ENCODE data around the gene MYCL.

Gene MYCL

DNA sequence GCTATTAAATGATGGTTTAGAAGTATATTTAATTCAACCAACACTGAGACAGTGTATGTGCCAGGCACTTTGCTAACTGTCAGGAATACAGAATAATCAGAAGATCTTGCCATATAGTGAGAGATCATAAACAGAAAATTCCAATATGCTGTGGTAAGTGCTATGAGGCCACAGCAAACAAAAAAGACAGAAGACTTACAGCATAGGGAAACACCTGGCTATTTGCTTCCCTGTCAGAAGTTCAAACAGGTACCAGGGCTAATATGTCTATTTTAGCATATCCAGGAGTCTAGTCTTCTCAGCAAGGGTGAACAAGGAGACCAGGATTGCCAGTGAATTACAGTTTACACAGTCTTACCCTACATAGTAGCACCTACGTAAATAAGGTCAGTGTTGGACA lies 48.8 kb downstream of the MYCL start:
- DNase-seq (ENCODE audit: low read depth): no peak

DNA sequence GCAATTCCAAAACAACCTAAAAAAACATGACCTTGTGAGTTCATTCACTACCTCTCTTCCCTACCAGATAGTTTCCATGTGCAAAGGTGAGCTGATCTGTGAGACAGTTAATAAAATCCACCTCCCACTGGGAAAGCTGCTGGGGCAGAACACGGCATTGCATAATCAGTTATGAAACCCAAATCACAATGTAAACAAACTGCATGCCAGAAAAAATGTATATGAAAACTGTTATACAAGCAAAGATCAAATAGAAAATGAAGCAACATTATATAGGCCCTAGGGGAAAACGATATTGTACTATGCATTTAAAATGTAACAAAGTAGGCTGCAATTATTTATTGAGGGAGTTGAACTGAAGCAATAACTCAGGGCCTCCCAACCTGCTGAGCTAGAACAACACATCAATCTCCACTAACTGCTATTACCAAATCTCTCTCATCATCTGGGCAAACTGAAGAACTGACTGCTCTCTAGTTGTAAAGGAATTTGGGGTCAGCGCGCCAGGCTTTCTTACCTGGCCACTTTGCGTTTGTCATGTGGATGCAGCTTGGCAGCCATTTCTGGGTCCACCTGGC lies 49.4 kb downstream of the MYCL start:
- DNase-seq (ENCODE audit: low read depth): no peak

GRCh38 chr1:39850606-39851216 lies 51.0 kb downstream of the MYCL start:
- DNase-seq (ENCODE audit: low read depth): no peak

DNA sequence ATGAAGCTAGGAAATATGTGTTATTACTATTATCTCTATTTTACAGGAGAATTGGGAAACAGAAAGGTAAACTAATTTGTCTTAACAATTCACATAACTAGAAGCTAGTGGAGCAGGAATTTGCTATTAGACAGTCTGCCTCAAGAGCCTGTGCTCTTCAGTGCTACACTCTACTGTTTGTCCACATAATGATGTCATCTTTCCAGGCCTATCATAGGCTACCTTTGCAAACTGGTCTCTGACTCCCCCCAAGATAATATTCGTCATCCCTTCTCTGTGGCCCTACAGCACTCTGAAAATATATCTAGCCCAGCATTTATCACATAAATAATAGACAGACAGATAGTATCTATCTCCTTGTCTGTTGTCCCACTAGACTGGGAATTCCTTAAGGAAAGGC lies 52.5 kb downstream of the MYCL start:
- DNase-seq (ENCODE audit: low read depth): no peak

DNA sequence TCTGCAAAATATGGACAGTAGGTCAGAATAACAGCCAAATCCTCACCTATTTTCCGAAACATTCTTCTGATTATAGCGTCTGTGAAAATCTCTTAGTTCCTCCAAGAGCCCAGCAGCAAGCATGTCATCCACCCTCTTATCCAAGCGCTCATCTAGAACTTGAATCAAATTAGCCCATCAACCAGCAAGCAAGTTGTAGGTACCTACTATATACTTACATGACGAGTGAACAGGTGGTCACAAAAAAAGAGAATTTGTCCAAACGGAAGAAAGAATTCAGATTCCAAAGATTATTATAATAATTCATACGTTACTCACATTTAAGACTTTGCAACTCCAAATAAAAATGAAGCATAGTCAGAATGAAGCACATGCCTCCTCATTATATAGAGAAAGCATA lies 53.8 kb downstream of the MYCL start:
- no peak for DNase-seq (ENCODE audit: low read depth)

DNA sequence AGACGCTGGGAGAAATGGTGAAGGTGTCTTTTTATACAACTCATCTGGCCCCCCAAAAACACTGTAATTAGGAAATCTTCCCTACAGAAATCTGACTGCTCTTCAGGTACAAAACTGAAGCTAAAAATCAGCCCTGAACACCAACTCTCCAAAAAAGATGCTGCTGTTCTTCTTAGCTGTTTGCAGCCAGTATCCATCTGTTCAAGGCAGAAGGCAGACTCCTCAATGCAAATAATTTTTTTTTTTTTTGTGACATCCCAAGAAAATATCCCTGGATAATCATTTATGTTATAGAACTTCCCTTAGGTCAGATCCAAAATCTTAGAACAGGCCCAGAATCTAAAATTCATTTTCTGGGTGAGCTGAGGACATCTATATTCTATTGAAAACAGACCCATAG lies 54.9 kb downstream of the MYCL start:
- DNase-seq (ENCODE audit: low read depth): no peak

DNA sequence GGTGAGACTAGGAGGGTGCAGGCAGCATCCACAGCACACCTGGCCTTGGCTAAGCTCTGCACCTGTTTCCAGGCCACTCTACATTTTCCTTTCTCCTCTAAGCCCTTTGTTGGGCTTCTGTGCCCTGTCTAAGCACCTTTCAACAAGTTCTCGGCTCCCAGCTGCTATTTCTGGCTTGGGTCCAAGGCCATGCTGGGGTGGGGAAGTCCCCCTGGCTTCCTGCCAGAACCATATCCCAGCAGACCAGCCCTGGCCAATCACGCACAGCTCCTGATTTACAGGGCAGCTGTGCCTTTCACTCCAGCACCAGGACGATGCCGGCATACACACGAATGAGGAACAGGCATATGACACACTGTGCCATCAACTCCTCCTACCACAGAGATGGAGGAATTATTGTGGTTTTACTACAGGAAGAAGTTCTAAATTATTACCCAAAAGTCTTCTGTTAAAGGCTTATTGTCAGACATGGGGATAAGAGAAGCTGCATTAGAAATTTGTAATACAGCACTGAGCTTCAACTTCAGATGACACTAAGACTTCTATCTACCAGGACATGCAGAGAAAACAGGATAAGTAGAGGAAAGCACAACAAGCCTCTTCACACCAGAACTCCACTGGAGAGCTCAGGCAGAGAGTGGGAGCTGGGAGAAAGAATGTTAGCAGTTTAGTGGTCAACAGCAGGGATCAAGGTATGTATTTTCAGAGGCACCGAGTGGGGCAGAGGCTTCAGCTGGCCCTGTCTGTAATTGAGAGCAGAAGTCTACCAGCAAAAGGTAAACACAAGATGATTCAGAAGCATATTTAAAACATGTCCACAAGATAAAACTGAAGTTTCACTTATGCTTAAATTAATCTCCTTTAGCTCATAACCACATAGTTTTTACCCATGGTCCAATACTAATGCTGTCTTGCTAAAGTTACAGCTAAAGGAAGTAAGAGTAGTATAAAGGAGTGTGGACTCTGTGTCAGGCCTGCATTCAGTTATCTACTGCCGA lies 55.8 kb downstream of the MYCL start:
- DNase-seq (ENCODE audit: low read depth): peak; percentile 75

All from non-pigmented ciliary epithelial cell (primary cell).